ENCODE data around the gene COL5A1. TPM values are rescaled to one million over a fixed set of nuclear protein-coding genes. Genes with fewer than 3 reads are reported as not detected.

COL5A1 gene
- total RNA-seq, 1 experiment from 2014 or later = 9.5 TPM

GRCh38 chr9:134678206-134678605 is 36.6 kb downstream of the COL5A1 start:
- no peak overlapping the region; a peak in 1 of 7 replicates for H3K27ac Mint-ChIP-seq
- no peaks in the 10 kb centered on the region for H4K20me1 ChIP-seq (ENCODE audit: control insufficient read depth, insufficient read depth, insufficient read length)

More at GRCh38 chr9:134678206-134678605, 36.6 kb downstream of the COL5A1 start:
- WGBS (ENCODE audit: extremely low coverage, insufficient read length, low lambda C conversion rate) = no CpG with 5 or more reads among the region's 8 CpGs
- no peak overlapping the region for H3K4me2 ChIP-seq (ENCODE audit: insufficient read depth, insufficient read length, low read length)
- H3K79me1 ChIP-seq (ENCODE audit: insufficient read depth, low read depth, low read length, poor library complexity, severe bottlenecking) = no peaks in the 10 kb centered on the region
- TF ChIP-seq CTCF (conservative IDR thresholded peaks at IDR 0.05) = no peak
- no peak overlapping the region for H2BK120ac ChIP-seq (ENCODE audit: low read depth, low read length, poor library complexity, severe bottlenecking)
- no peak overlapping the region for H3K27ac ChIP-seq (ENCODE audit: insufficient read length, low read depth, low read length)
- H4K91ac ChIP-seq (ENCODE audit: insufficient read length, low read depth, low read length) = no peak overlapping the region
- no peak overlapping the region for H3K23ac ChIP-seq (ENCODE audit: insufficient read length, low read depth, low read length)
- Mint-ChIP-seq H3K4me3 (no peak overlapping the region), H3K4me1 (peaks cover 11 to 14% of the 10 kb centered on the region in 2 experiments), H3K27me3 (ENCODE audit: low read depth) (no peaks in the 10 kb centered on the region; the same call in 1 of the 2 replicates), H3K36me3 (ENCODE audit: insufficient read depth in 1 of 3, low read depth in 3 of 3) (peaks cover 0 to 3% (median 0%) of the 10 kb centered on the region in 3 experiments; a peak in 2 of 7 replicates), H3K9me3 (peaks cover 5 to 10% of the 10 kb centered on the region in 2 experiments; a peak in 4 of 5 replicates)
- H3K4me1 ChIP-seq (ENCODE audit: insufficient read depth, low read length) = no peaks in the 10 kb centered on the region
- H4K8ac ChIP-seq (replicated peaks; ENCODE audit: insufficient read length, low read depth, low read length) = no peak overlapping the region
- H3K23me2 ChIP-seq (ENCODE audit: insufficient read length, low read depth, low read length, poor library complexity, severe bottlenecking) = no peaks in the 10 kb centered on the region
- H3K9me3 ChIP-seq (ENCODE audit: control insufficient read depth, low read depth, low read length) = no peaks in the 10 kb centered on the region
- H2AK5ac ChIP-seq (ENCODE audit: insufficient read length, low read length) = no peak overlapping the region
- H2BK15ac ChIP-seq (ENCODE audit: low read depth, low read length) = no peak overlapping the region
- DNase-seq = no peak
- H2BK20ac ChIP-seq (ENCODE audit: low read depth, low read length, poor library complexity, severe bottlenecking) = no peak overlapping the region
- no peak overlapping the region for H2BK5ac ChIP-seq (ENCODE audit: insufficient read length, low read length)
- no peak overlapping the region for H2BK12ac ChIP-seq (ENCODE audit: insufficient read length, low read depth, low read length)
- H4K5ac ChIP-seq (ENCODE audit: insufficient read length, low read depth, low read length) = no peak overlapping the region
- H3K18ac ChIP-seq (ENCODE audit: insufficient read length, low read depth, low read length) = no peak overlapping the region
- no peak overlapping the region for H3K14ac ChIP-seq (ENCODE audit: insufficient read depth, low read length)
- no peaks in the 10 kb centered on the region for H3K27me3 ChIP-seq (ENCODE audit: insufficient read depth, low read length)
- no peak overlapping the region for H3K4ac ChIP-seq (ENCODE audit: low read depth, low read length)
- no peak overlapping the region for H3T11ph ChIP-seq (ENCODE audit: low read length)
- no peak overlapping the region for H2AFZ ChIP-seq (ENCODE audit: low read length)
- H3K79me2 ChIP-seq (ENCODE audit: insufficient read depth, low read length) = no peaks in the 10 kb centered on the region
- no peak overlapping the region for H3K56ac ChIP-seq (ENCODE audit: insufficient read length, low read depth, low read length)
- H3K9ac ChIP-seq (ENCODE audit: extremely low read depth, insufficient read length, low read length) = no peak overlapping the region
